ENCODE data around the gene TCOF1. TPM values are rescaled to one million over a fixed set of nuclear protein-coding genes. Genes with fewer than 3 reads are reported as not detected.
A peak's percentile ranks its signal among the peaks of the same experiment; 100 is the strongest.
"Not testable (repeated sequence)": the region's sequence is repeated elsewhere in the genome, so short reads cannot be mapped to it uniquely, and the experiment has no call there.

Gene TCOF1
- total RNA-seq, 2 experiments from 2014 or later, result 113 to 145 TPM

DNA sequence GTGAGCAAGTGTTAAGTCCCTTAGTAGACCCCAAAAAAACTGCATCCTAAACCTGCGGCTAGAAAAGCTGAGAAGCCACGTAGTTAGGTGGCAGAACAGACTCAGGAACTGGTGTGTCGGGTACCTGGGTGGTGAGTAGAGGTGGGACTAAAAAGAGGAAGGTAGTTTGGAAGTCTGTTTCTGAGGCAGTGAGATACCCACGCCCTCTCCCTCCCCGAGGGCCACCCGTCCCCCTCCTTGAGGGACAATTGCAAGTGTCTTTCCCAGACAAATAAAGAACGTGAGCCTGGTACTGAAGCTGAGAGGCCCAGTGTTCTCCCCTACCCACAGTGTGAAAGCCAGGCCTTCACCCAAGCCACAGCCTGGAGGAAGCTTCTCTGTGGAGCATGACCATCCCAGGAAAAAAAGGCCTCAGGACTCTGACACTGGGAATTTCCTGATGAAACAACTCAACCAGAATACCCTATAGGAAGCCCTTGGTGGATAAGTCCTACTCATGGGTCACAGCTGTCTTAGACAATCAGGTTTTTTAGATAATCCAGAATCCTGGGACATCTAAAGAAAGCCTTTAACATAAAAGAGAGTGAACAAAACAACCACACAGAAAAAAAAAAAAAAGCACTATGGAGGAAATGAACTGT is 62.3 kb downstream of the TCOF1 start:
- POLR2A ChIA-PET, result interaction anchor here (1.0 kb wide), 2 partner anchors 9 to 10 kb away, joined by 3 read pairs; no protein-coding TSS in a partner anchor
- CTCF ChIA-PET, result interaction anchor here (0.7 kb wide), 1 partner anchor 84 kb away, joined by 3 read pairs; no protein-coding TSS in a partner anchor
- no peaks in the 10 kb centered on the region for H3K9me3 Mint-ChIP-seq (ENCODE audit: low read depth)
- no peak overlapping the region for H3K4me3 Mint-ChIP-seq
- peaks cover 2% of the 10 kb centered on the region for H3K27me3 Mint-ChIP-seq
- no peaks in the 10 kb centered on the region for H3K4me1 Mint-ChIP-seq
- DNase-seq (no peak), ATAC-seq (no peak)
- intact Hi-C loops (cut with DNase I, micrococcal nuclease), result no loop called here
- H3K27ac Mint-ChIP-seq, result no peak overlapping the region
- H3K36me3 Mint-ChIP-seq (ENCODE audit: low read depth), result no peaks in the 10 kb centered on the region

GRCh38 chr5:150422075-150422474 is 64.6 kb downstream of the TCOF1 start:
- Mint-ChIP-seq H3K27ac (no peak overlapping the region), H3K36me3 (ENCODE audit: low read depth) (no peaks in the 10 kb centered on the region), H3K4me1 (no peaks in the 10 kb centered on the region), H3K27me3 (peaks cover 2% of the 10 kb centered on the region), H3K4me3 (no peak overlapping the region), H3K9me3 (ENCODE audit: low read depth) (no peaks in the 10 kb centered on the region)
- DNase-seq (no peak), ATAC-seq (no peak)
- ChIA-PET CTCF (interaction anchor here (1.1 kb wide), 1 partner anchor 24 kb away, joined by 6 read pairs; no protein-coding TSS in a partner anchor), POLR2A (interaction anchor here (1.7 kb wide), 1 partner anchor 9 kb away, joined by 7 read pairs; the partner anchor contains the start of gene CD74)
- intact Hi-C loops (cut with DNase I, micrococcal nuclease), result no loop called here

DNA sequence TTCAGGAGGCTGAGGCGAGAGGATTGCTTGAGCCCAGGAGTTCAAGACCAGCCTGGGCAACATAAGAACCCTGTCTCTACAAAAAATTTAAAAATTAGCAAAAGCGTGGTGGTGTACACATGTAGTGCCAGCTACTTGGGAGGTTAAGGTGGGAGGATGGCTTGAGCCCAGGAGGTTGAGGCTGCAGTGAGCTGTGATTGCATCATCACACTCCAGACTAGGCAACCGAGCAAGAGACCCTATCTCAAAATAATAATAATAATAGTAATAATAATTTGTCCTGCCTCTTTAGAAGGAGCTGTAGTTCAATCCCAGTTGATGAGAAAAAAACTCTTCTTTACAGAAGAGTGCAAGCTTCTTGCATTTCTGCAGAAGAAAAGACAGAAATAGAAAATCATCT is 65.3 kb downstream of the TCOF1 start:
- no peak for DNase-seq
- CTCF ChIA-PET, result interaction anchor here (1.1 to 1.3 kb wide), 2 partner anchors 24 to 25 kb away, joined by 3 to 6 read pairs; no protein-coding TSS in a partner anchor
- Mint-ChIP-seq H3K27ac (no peak overlapping the region), H3K4me1 (no peaks in the 10 kb centered on the region), H3K36me3 (ENCODE audit: low read depth) (no peaks in the 10 kb centered on the region), H3K9me3 (ENCODE audit: low read depth) (no peaks in the 10 kb centered on the region), H3K27me3 (peaks cover 2% of the 10 kb centered on the region), H3K4me3 (no peak overlapping the region)
- intact Hi-C loops (cut with DNase I, micrococcal nuclease), result no loop called here
- POLR2A ChIA-PET, result no interaction called here
- no peak for ATAC-seq

GRCh38 chr5:150426165-150426564 is 68.7 kb downstream of the TCOF1 start:
- POLR2A ChIA-PET; H3K4me3 Mint-ChIP-seq; DNase-seq; H3K36me3 Mint-ChIP-seq (ENCODE audit: low read depth); H3K27me3 Mint-ChIP-seq; H3K27ac Mint-ChIP-seq; H3K4me1 Mint-ChIP-seq; intact Hi-C loops (cut with DNase I, micrococcal nuclease); ATAC-seq; H3K9me3 Mint-ChIP-seq (ENCODE audit: low read depth): not testable (repeated sequence)
- CTCF ChIA-PET, result interaction anchor here (0.7 to 1.6 kb wide), 2 partner anchors 10 to 218 kb away, joined by 3 to 4 read pairs; no protein-coding TSS in a partner anchor

DNA sequence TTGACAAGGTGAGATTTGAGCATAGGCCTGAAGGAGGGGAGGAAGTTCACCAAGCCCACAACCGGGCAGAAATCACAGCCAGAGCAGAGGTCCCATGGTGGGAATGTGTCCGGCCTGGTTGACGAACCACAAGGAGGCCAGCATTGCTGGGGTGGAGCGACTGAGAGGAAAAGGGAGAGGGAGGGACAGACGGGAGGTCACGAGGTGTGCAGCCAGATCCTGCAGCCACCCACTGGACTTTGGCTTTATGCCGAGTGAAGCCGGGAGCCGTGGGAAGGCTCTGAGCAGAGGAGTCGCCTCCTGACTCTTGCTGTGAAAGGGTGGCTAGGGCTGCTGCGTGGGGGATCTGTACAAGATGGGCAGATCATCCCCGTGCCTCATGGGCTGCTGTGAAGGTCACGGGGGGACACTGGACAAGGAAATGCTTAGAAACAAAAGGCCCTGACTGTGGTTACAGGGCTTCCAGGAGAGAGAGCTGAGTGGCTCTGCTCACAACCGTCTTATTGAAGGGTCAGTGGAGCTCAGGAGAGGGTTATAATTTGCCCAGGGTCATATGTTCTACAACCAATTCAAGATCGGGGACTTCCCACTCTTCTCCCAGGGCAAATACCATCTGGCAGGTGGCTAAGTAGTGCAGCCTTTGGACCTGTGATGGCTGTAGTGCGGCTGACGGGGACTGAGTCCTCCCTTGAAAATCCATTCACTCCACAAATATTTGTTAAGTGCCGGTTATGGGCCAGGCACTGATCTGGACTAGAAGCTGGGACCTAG is 70.8 kb downstream of the TCOF1 start:
- DNase-seq (no peak), ATAC-seq (no peak)
- intact Hi-C loops (cut with DNase I, micrococcal nuclease), result no loop called here
- ChIA-PET POLR2A (no interaction called here), CTCF (interaction anchor here (0.6 kb wide), 1 partner anchor 62 kb away, joined by 3 read pairs; no protein-coding TSS in a partner anchor)
- Mint-ChIP-seq H3K4me3 (no peak overlapping the region), H3K36me3 (ENCODE audit: low read depth) (no peaks in the 10 kb centered on the region), H3K27me3 (peaks cover 4% of the 10 kb centered on the region), H3K9me3 (ENCODE audit: low read depth) (no peaks in the 10 kb centered on the region), H3K4me1 (no peaks in the 10 kb centered on the region), H3K27ac (no peak overlapping the region)

DNA sequence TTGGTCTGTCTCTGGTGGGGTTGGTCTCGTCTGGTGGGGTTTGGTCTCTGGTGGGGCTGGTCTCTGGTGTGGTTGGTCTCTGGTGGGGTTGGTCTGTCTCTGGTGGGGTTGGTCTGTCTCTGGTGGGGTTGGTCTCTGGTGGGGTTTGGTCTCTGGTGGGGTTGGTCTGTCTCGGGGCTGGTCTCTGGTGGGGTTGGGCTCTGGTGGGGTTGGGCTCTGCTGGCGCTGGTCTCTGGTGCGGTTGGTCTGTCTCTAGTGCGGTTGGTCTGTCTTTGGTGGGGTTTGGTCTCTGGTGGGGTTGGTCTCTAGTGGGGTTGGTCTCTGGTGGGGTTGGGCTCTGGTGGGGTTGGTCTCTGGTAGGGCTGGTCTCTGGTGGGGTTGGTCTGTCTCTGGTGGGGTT is 71.5 kb downstream of the TCOF1 start:
- Mint-ChIP-seq H3K27me3 (peaks cover 3% of the 10 kb centered on the region), H3K27ac (no peak overlapping the region), H3K36me3 (ENCODE audit: low read depth) (no peaks in the 10 kb centered on the region), H3K4me1 (no peaks in the 10 kb centered on the region), H3K4me3 (no peak overlapping the region), H3K9me3 (ENCODE audit: low read depth) (no peaks in the 10 kb centered on the region)
- ChIA-PET CTCF (no interaction called here), POLR2A (no interaction called here)
- intact Hi-C loops (cut with DNase I, micrococcal nuclease), result no loop called here
- ATAC-seq (no peak), DNase-seq (no peak)

DNA sequence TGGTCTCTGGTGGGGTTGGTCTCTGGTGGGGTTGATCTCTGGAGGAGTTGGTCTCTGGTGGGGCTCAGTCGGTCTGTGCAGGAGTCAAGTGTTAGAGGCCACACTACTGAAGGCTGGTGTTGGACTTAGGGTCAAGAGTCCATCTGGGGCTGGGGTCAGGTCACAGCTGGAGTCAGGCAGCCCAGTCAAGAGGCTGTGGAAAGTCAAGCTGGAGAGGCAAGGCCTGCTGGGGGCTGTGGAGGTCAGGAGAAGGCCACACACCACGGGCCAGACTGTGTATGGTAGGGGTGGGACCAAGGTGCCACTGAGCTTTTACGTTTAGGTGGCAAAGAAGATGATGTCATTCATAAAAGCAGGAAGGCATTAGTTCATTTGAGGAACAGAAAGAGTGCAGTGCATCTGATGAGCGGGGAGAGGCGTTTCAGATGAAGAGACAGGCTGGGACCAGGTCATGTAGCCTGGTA is 71.9 kb downstream of the TCOF1 start:
- Mint-ChIP-seq H3K27me3 (peaks cover 3% of the 10 kb centered on the region), H3K4me3 (no peak overlapping the region), H3K9me3 (ENCODE audit: low read depth) (no peaks in the 10 kb centered on the region), H3K4me1 (no peaks in the 10 kb centered on the region), H3K36me3 (ENCODE audit: low read depth) (no peaks in the 10 kb centered on the region), H3K27ac (no peak overlapping the region)
- CTCF ChIA-PET, result no interaction called here
- POLR2A ChIA-PET, result no interaction called here
- DNase-seq (no peak), ATAC-seq (no peak)
- intact Hi-C loops (cut with DNase I, micrococcal nuclease), result no loop called here

DNA sequence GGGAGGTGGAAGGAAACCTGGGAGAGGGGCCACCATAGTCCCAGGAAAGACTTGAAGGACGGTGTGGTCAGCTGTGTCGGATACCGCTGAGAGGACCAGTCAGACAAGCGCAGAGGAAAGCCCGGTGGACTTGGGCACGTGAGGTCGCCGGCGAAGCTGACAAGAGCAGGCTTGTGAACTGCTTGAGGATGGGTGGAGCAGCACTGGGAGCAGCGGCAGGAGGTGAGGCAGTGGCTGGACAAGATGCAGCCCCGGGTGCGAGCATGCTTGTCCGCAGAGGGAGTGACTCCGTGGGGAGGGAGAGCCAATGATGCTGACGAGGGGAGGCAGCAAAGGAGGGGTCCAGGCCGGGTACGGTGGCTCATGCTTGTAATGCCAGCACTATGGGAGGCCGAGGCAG is 73.6 kb downstream of the TCOF1 start:
- H3K9me3 Mint-ChIP-seq (ENCODE audit: low read depth), result no peaks in the 10 kb centered on the region
- H3K27ac Mint-ChIP-seq, result no peak overlapping the region
- peaks cover 4% of the 10 kb centered on the region for H3K4me1 Mint-ChIP-seq
- DNase-seq, result no peak
- H3K27me3 Mint-ChIP-seq, result peaks cover 3% of the 10 kb centered on the region
- H3K4me3 Mint-ChIP-seq, result no peak overlapping the region
- ChIA-PET POLR2A (no interaction called here), CTCF (no interaction called here)
- H3K36me3 Mint-ChIP-seq (ENCODE audit: low read depth), result no peaks in the 10 kb centered on the region
- intact Hi-C loops (cut with DNase I, micrococcal nuclease), result no loop called here
- ATAC-seq, result no peak

DNA sequence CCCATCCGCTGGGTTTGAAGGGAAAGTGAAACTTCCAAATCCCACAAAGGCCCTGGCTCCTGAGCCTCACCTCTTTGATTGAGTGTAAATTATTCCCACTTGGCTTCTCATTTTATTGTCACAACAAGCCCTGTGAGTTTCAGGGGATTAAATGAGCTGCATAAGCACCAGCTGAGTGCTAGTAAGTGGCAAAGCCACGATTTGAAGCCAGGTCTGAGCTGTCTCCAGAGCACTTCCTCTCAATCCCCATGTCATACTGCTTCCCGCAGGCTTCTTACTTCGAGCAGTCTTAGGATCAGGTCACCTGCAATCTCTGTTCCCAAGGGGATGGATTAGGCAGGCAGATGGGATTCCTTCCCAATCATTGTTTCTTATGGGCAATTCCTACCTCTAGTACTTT is 74.1 kb downstream of the TCOF1 start:
- no peaks in the 10 kb centered on the region for H3K36me3 Mint-ChIP-seq (ENCODE audit: low read depth)
- ATAC-seq (no peak), DNase-seq (no peak)
- H3K4me1 Mint-ChIP-seq, result peaks cover 8% of the 10 kb centered on the region
- no peak overlapping the region for H3K4me3 Mint-ChIP-seq
- POLR2A ChIA-PET, result no interaction called here
- peaks cover 3% of the 10 kb centered on the region for H3K27me3 Mint-ChIP-seq
- intact Hi-C loops (cut with DNase I, micrococcal nuclease), result no loop called here
- no peaks in the 10 kb centered on the region for H3K9me3 Mint-ChIP-seq (ENCODE audit: low read depth)
- CTCF ChIA-PET, result interaction anchor here (0.6 kb wide), 2 partner anchors 20 to 92 kb away, joined by 3 read pairs; no protein-coding TSS in a partner anchor
- no peak overlapping the region for H3K27ac Mint-ChIP-seq

DNA sequence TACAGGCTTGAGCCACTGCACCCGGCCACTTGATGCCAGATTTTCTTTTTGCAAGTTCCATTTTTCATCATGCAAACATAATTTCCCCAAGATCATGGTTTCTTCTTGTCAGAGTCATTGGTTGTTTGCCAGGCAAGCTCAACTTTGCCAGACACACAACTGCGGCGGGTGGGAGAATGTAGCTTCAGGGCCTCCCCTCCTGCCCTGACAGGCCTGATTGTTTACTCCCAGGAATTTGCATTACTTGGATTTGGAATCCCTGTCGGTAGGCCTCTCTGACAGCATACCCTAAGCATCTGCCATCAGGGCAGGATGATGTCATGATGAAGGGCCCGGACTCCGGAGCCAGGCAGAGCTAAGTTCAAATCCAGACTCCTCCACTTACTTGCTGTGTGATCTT is 77.0 kb downstream of the TCOF1 start:
- Mint-ChIP-seq H3K36me3 (ENCODE audit: low read depth) (no peaks in the 10 kb centered on the region), H3K27me3 (no peaks in the 10 kb centered on the region), H3K9me3 (ENCODE audit: low read depth) (no peaks in the 10 kb centered on the region), H3K4me1 (peaks cover 8% of the 10 kb centered on the region), H3K27ac (no peak overlapping the region), H3K4me3 (no peak overlapping the region)
- intact Hi-C loops (cut with DNase I, micrococcal nuclease), result no loop called here
- ChIA-PET POLR2A (no interaction called here), CTCF (interaction anchor here (0.7 to 6.1 kb wide), 4 partner anchors 9 to 84 kb away, joined by 3 to 48 read pairs (median 4); no protein-coding TSS in a partner anchor)
- ATAC-seq (no peak), DNase-seq (no peak)

- peak; percentile 95 for DNase-seq
- intact Hi-C loops (cut with DNase I, micrococcal nuclease), result loop anchor here (1.0 to 2.0 kb wide), 10 partner anchors 23 to 306 kb away; partner anchors contain the start of genes CD74 (in 1 of the 2) and TCOF1 (in 1 of the 2)
- ChIA-PET POLR2A (interaction anchor here (0.6 to 1.0 kb wide), 4 partner anchors 14 to 30 kb away, joined by 3 to 9 read pairs (median 4); partner anchors contain the start of gene CD74), CTCF (interaction anchor here (0.6 to 6.1 kb wide), 18 partner anchors 9 to 681 kb away, joined by 3 to 48 read pairs (median 4); partner anchors contain the start of gene CD74)
- Mint-ChIP-seq H3K4me3 (no peak overlapping the region), H3K4me1 (peaks cover 8% of the 10 kb centered on the region), H3K9me3 (ENCODE audit: low read depth) (no peaks in the 10 kb centered on the region), H3K27me3 (no peaks in the 10 kb centered on the region), H3K27ac (peak overlapping the region; percentile 75), H3K36me3 (ENCODE audit: low read depth) (no peaks in the 10 kb centered on the region)
- ATAC-seq, result peak; percentile 98
Observed at GRCh38 chr5:150436141-150436680, 78.7 kb downstream of the TCOF1 start.
